Esophagus muscularis mucosa (tissue), 3 donors: ENCODE results near the gene MTMR4.

Experiments used
- POLR2A ChIP-seq: fragments of 450-650 bp; IDR thresholded peaks from one replicate; pipeline ENCODE4 v1.6.1; 2017; ENCODE audit warnings: antibody characterized with exemption, moderate library complexity, mild to moderate bottlenecking, low read depth
- TF ChIP-seq, protein P1 (sequence below), 3 experiments: fragments of 200-600 bp in 2 of 3; fragments of 450-650 bp in 1 of 3; sonication (generic) in 2 of 3; IDR thresholded peaks; one replicate each; pipeline ENCODE4 v1.5.1; 2017 to 2019; ENCODE audit warnings: antibody characterized with exemption in 3 of 3, mild to moderate bottlenecking in 2 of 3, moderate library complexity in 1 of 3

DNA sequence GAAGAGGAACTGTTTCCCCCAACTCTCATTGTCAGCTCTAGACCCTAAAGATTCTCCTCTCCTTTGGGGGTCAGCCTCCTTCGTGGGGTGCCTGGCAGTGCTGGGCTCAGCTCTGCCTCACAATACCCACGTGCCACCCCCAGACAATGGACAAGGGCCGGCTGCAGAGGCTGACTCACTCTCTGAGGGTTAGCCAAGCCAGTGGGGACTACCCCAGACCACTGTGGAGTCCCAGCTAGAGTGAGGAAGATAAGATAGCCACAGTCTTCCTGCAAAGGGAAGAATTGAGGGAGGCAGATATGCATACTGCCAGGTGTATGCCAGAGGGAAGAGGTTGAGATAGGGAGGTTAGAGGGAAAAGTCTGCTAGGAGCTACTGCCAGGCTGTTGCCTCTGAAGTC lies 13.5 kb upstream of the MTMR4 start:
- TF ChIP-seq, protein P1, sequence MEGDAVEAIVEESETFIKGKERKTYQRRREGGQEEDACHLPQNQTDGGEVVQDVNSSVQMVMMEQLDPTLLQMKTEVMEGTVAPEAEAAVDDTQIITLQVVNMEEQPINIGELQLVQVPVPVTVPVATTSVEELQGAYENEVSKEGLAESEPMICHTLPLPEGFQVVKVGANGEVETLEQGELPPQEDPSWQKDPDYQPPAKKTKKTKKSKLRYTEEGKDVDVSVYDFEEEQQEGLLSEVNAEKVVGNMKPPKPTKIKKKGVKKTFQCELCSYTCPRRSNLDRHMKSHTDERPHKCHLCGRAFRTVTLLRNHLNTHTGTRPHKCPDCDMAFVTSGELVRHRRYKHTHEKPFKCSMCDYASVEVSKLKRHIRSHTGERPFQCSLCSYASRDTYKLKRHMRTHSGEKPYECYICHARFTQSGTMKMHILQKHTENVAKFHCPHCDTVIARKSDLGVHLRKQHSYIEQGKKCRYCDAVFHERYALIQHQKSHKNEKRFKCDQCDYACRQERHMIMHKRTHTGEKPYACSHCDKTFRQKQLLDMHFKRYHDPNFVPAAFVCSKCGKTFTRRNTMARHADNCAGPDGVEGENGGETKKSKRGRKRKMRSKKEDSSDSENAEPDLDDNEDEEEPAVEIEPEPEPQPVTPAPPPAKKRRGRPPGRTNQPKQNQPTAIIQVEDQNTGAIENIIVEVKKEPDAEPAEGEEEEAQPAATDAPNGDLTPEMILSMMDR (IDR thresholded peaks at IDR 0.05) = no peak
- no peak for TF ChIP-seq POLR2A
